Measurements from ENCODE around the gene SPESP1. TPM values are rescaled to one million over a fixed set of nuclear protein-coding genes. Genes with fewer than 3 reads are reported as not detected.

Gene SPESP1
- total RNA-seq, 5 donors from 2014 or later (not counting 1 experiment from before 2014, with no cell fraction given) = 0.33 to 0.64 TPM; not detected in 3

Other genes starting within 250 kb of the SPESP1 start
- gene ANP32A, start 109.6 kb upstream of the SPESP1 start, total RNA-seq = 100 to 1,000 TPM in 4 of 5 donors, 10 to 100 TPM in 1; 93.2 to 123 (median 116) TPM
- gene NOX5, start 84.2 kb downstream of the SPESP1 start, total RNA-seq = under 1 TPM in 1 of 5 donors, not detected in 4; 0.10 TPM
- 1 to 10 TPM; 5.1 to 6.6 (median 5.5) TPM for gene GLCE, start 230.1 kb downstream of the SPESP1 start, total RNA-seq

Measured in T-cell (primary cell).